ENCODE measurements around the gene BLOC1S6.
"Not testable (repeated sequence)": the region's sequence is repeated elsewhere in the genome, so short reads cannot be mapped to it uniquely, and the experiment has no call there.

BLOC1S6 gene

DNA sequence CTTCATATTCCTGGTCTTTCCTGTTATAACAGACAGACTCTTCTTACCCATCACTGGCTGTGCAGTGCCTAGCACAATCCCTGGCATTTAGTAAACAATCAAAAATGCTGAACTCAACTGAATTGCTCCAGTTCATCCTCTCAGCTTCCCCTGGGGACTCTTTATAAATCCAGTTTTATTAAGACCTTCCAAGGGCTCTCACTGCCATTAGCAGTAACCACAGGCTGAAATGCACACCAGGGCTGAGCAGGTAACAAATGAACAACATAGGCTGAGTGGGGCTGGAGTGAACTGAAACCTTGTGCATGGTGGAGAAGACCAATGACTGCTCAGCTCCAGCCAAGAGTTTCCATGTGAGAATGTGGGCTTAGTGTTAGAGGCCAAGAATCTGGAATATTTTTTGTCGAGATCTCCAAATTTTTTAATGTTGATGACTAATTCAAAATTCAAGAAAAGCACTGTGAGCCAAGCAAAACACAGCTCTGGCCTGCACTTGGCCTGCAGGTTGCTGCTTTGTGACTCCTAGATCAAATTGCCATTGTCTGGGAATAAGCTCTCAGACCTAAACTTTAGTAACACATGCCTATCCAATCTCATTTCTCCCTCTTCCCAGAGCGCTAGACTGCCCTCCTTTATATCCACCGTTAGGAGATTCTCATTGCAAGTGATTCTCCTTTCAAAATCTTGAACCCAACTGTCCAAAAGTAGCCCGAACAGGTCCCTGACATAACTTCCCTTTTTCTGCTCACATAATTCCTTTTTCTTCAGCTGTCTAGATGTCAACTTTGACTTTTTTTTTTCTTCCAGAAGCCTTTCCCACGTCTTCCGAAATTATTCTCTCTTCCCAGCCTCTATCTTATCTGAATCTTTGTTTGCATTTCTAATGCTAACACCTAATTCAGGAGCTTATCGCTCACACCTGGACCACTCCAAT lies 55.1 kb downstream of the BLOC1S6 start:
- DNase-seq = no peak

DNA sequence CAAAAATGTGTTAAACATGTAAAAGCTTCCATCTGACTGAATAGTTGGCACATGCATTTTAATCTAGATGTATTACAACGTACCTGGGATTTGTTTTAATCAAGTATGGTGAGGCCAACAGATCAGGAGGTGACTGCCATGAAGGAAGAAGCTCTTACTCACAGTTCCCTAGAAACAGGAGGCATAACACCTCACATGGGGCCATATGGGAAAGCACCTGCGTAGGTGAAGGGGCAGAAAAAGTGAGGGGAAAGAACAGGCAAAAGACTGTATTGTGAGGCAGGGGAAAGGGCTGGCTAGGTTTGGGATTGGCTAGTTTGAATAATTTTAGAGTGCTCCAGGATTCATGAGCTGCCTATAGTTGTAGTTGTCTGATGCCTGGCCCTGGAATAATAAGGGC lies 57.3 kb downstream of the BLOC1S6 start:
- DNase-seq = no peak

DNA sequence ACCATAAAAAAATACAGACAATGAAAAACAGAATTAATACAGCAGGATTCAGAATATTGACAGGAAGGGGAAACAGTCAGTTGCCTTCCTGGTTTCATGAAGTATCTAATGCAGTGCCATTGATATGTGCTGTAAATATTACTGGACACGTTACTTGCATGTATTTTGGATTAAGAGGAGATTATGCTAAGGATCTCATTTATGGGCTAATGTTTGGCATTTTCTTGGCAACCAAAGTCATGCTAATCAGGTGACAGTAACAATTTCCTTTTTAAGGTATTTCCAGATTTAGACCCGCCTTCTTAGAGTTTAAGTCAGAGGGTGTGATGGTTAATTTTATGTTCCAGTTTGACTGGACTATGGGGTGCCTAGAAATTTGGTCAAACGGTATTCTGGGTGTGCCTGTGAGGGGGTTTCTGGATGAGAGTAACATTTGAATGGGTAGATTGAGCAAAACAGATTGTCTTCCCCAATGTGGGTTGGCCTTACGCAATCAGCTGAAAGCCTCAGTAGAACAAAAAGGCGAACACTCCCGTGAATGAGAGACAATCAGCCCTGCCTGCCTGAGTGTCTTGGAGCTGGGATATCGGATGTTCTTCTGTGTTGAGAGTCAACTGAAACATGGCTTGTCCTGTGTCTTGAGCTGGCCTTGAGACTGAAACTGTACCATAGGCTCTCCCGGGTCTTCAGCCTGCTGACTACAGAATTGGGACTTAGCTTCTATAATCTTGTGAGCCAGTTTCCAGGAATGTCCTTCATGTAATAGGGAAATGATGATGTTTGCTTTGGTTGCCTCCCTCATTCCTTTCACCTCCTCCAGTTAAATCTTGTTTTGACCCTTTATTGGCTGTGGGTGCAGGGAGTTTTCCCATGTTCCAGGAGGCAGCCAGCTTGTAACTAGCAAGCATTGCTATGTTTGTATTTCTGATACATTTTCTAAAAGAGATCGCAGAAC lies 58.1 kb downstream of the BLOC1S6 start:
- peak in 1 of 5 experiments; percentile 51 for DNase-seq

DNA sequence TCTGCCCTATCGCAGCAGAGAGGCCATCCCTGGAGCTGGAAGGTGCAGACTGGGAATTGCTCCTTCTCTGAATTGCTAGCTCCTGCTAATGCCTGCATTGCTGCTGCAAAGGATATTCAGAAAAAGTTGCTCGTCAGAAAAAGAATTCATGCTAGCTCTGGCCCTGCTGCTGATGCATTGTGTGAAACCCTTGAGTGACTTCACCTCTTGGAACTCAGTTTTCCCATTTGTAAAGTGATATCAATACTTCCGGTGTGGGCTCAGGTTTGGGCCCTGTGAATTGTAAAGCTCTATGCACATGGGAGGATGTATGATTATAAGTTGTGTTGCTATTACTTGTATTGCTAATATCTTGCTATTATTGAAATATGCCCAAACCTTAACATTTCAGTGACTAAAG lies 59.0 kb downstream of the BLOC1S6 start:
- no peak for DNase-seq

DNA sequence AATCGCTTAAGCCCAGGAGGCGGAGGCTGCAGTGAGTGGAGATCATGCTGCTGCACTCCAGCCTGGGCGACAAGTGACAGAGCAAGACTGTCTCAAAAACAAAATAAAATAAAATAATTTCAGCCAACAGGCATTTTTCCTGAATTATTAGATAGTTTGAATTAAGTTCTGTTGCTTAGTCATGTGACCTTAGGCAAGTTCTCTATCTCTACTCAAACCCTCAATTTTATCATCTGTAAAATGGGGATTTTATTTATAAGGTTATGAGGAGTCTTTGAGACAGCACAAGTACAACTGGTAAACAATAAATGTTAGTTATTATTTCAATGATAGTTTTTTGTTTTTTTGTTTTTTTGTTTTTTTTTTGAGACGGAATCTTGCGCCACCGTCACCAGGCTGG lies 60.6 kb downstream of the BLOC1S6 start:
- DNase-seq = no peak

DNA sequence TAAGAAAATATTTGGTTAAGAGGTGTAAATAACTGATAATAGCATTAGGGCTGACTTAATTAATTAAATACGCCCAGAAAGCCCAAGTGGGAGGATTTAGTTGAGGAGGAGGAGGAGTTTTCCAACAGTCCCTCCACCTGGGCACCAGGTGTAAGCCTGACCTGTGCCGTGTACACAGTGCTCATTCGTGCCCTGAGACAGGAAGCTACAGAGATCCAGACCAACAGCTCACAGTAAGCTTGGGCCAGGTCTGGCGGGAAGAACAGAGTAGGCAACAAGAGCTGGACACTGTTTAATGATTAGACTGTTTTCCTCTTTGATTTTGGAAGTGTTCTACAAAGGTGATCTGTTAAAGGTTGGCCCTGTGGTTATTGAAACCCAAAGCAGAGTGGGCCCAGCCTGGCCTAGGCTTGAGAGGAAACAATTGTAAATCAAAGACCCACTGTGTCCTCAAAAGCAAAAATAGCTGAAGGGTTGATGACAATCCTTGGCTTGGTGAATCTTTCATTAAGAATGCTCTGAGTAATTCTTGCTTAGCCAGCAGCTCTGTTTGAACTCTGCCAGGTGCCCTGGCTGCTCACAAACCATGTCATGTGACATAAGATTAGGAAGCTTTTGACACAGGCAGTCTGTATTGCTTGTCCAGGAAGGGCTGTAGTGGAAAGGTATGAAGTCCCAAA lies 61.5 kb downstream of the BLOC1S6 start:
- peak in 1 of 5 experiments; percentile 13 for DNase-seq

DNA sequence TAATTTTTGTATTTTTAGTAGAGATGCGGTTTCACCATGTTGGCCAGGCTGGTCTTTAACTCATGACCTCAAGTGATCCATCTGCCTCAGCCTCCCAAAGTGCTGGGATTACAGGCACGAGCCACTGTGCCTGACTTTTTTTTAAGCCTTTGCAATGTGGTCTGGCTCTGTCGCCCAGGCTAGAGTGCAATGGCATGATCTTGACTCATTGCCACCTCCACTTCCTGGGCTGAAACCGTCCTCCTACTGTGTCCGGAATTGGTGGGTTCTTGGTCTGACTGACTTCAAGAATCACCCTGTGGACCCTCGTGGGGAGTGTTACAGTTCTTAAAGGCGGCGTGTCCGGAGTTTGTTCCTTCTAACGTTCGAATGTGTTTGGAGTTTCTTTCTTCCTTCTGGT lies 62.8 kb downstream of the BLOC1S6 start:
- DNase-seq = not testable (repeated sequence)

DNA sequence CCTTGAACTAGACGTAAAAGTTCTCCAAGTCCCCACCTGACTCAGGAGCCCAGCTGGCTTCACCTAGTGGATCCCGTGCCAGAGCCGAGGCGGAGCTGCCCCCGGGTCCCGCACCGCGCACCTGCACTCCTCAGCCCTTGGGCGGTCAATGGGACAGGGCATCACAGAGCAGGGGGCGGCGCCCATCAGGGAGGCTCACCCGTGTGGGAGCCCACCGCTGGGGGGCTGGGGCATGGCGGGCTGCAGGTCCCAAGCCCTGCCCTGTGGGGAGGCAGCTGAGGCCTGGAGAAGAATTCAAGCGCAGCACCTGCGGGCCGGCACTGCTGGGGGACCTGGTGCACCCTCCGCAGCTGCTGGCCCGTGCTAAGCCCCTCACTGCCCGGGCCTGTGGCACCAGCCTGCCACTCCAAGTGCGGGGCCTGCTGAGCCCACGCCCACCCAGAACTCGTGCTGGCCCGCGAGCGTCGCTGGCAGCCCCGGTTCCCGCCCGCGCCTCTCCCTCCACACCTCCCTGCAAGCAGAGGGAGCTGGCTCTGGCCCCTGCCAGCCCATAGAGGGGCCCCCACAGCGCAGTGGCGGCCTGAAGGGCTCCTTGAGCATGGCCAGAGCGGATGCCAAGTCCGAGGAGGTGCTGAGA lies 63.8 kb downstream of the BLOC1S6 start:
- no peak for DNase-seq

DNA sequence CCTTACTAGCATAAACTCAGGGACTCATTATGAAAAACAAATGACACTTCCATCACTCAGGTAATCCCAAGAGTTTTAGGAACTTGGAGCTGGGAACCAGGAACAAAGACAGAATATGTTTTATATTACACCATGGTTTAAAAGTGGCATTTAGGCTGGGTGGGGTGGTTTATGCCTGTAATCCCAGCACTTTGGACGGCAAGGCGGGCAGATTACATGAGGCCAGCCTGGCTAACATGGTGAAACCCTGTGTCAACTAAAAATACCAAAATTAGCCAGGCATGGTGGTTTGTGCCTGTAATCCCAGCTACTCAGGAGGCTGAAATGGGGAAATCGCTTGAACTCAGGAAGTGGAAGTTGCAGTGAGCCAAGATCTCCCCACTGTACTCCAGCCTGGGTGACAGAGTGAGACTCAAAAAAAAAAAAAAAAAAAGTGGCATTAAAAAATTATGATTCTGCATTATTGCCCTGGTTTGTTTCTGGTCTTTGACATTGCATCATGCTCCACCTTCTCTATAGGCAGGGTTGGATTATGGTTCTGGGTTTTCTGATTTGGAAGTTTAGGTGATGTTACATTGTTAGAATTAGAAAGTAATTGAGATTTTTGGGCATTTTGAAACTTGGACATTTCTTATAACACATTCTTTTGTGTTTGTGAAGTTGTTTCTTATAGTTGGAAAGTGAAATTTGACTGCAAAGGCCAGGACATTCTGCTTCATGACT lies 66.7 kb downstream of the BLOC1S6 start:
- no peak for DNase-seq

DNA sequence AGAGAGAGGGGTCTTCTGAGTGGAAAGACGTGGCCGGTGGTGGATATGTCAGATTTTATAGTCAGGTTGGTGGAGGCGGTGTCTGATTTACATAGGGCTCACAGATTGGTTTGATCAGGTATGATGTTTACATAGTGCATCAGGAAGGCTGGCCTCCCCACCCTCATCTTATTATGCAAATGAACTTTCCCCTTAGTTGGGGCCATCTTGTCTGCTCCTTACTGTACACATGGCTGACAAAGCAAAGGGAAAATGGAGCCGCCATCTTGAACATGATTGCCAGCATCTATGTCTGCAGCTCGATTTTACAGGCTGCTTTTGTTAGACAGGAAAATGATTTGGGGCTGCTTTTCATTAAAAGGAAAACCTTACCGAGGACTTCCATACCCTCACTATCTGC lies 67.6 kb downstream of the BLOC1S6 start:
- DNase-seq = no peak

DNA sequence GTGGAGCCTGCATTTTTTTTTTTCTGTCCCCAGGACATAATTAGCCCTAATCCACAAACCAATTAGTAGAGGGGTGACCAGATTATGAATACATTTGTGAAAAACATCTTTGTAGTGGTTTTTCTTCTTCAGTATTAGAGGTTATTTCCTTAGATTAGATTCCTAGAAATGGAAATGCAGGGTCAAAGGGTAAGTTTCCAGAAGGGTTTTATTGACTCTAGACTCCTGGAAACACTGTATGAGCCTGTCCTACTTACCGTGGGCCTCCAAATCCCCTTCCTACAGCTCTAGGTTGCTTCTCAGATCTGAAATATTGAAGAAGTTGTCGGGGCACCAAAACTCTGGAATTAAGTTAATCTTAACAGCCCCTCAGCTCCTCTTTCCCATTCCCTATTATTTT lies 70.1 kb downstream of the BLOC1S6 start:
- no peak for DNase-seq

DNA sequence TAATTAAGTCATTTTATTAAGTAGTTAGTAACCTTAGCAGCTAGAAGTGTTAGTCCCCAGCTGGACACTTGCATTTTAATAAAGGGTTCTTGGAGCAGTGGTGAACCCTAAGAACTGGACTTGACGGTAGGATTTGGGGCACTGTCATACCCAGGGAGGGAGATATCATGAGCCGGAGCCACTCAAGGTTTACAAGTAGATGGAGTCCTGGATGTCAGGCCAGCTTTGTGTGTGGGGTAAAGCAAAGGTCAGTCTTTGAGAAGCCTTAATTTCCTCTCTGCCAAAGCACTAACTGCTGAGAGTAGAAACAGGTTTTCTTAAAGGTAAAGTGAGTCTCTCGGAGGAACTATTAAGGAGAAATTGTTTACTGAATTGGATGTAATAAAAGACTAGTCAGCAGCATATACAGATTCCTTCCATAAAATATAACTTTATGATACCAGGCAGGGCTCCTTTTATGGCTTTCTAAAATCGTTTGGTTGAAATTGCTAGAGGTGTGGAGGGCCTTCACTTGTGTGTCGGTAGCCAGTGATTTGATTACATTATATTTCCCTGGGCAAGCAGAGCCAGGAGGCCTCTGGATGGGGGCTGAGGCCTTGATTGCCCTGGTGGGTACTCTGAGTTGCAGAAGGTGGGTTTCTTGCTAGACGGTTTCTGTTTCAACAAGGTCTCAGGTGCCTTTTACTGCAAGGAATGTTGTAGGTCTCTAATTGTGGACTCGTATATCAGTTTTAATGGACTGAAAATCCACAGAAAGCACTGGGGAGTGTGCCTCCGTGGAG lies 70.8 kb downstream of the BLOC1S6 start:
- no peak for DNase-seq
